Medulla oblongata (tissue), 1 donor: ENCODE measurements around the gene EPB41L4A.

Source experiments
- DNase-seq: peaks from one replicate; pipeline ENCODE4 v3.0.0-alpha.2; 2015; ENCODE audit errors: extremely low spot score

EPB41L4A gene

DNA sequence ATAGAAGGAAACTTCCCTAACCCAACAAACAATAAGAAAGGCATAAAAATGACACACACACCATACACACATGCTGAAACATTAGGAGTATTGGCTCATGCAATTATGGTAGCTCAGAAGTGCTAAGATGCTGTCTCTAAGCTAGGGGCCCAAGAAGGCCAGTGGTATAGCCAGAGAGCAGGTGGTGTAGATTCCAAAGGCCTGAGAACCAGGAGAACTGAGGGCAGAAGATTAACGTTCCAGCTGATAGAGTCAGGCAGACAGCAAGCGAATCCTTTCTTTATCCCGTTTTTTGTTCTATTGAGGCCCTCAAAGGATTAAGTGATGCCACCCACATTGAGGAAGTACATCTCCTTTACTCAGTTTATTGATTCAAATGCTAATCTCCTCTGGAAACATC is 262.9 kb downstream of the EPB41L4A start:
- DNase-seq = no peak

DNA sequence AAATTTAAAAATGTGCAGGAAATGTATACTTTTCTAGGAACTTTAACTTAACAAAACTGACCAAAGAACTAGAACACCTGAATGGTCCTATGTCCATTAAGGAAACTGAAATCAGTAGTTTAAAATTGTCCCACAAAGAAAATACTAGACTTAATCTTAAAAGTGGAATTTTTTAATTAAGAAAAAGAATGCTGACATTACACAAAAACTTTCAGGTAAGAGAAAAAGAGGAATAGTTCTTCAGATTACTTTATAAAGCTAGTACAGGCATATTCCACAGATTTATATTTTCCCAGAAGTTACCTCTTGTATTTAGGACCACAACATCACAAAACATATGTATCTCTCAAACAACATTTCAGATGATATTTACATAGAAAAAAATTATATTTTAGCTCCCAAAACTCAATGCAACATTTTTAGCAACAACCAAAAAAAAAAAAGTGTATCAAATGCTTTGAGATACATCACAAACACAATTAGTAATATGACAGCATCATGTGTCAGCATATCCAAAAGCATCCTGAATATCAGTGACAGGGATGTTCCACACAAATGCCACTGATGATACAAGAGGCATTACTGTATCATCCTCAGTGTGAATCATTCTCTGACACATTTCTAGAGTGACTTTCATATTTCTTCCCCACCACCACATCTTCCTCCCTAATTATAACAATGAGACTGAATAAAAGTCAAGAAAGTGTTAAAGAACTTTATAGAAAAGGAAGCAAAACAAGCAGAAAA is 264.0 kb downstream of the EPB41L4A start:
- no peak for DNase-seq

DNA sequence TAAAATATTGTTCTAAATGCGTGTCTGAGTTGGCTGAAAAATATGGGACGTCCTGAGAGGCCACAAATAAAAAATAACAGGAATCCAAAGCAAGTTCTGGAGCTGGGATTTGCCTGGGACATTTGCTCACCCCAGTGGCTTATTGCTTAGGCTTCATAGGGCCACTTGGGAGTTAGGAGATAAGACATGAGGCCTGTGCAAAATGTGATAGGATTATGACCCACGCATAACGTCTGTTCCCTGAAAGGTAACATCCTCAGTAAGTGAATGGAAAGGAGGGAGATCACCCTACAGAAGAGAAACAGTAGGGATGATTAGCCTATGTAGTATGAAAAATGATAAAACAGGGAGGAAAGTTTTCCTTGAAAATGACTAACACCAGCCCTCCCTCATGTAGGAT is 269.4 kb downstream of the EPB41L4A start:
- DNase-seq = no peak

DNA sequence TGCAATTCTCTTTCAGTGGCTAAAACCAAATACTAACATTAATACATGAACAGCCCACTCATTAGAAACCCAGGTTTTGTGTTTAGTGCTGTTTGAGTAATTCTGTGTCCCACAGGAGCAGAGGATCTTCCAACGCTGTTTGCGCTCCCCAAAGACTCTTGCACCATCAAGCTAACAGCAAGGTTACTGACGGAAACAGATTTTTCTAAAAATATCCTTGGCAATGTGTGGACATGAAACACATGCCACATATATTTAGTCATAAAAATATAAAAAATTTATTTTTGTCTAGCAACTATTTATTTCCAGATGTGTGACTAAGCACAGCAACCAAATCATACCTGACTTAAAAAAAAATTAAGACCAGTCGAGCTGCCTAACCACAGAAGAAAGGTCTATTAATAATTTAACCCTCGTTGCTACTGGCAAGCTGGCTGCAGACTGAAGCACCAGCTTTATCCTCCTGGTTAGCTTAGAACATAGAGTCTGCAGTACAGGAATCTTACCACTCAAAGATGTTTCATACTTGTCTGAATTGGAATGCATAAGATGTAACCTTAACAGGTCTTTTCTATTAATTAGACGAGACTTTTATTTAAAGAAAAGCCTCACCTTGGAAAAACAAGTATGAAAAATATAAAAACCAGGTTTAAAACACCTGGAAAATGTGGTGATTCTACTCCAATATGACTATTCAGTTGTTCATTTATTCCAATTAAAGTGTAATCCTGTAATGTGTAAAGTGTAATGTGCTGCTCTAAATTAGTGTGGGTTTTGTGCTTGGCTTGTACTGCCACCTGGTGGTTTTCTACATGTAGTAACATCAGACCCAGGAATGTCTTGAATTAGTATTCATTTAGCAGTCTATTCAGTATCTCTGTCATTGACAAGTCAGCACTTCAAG is 272.5 kb downstream of the EPB41L4A start:
- peak; percentile 89 for DNase-seq

DNA sequence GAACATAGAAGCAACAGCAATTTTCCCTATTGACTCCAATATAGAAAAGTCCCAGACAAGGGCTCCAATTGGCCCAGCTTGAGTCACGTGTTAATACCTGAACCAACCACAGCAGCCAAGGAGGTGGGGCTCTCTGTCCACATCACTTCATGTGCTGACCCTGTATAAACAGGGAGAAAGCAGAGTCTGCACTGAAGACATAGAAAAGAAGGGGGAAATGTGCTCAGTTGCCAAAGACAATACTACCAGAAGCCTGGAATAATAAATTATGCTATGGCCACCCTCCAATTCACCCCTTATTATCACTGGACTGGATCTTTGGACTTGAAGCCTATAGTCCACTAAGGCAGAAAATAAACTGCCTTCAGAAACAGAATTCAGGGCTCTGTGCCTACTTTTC is 275.4 kb downstream of the EPB41L4A start:
- no peak for DNase-seq

DNA sequence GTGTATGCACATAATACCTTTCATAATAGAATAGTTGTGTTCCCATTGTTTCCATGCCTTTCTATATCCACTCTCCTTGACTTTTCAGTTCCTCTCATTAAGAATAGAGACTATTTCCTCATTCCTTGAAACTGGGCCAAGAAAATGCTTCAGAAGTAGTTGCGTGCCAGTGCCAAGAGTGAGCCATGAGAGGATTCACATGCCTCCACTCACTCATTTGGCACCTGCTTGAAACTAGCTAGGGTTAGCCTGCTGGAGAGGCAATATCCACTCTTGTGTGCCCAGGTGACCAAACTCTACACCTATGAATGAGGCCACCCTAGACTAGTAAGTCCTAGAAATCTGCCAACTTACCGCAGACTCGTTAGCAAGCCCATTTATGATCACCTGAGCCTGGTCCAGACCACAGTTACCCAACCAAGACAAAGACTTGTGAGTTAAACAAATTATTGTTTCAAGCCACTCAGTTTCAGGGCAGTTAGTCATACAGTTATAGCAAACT is 276.3 kb downstream of the EPB41L4A start:
- peak; percentile 13 for DNase-seq

DNA sequence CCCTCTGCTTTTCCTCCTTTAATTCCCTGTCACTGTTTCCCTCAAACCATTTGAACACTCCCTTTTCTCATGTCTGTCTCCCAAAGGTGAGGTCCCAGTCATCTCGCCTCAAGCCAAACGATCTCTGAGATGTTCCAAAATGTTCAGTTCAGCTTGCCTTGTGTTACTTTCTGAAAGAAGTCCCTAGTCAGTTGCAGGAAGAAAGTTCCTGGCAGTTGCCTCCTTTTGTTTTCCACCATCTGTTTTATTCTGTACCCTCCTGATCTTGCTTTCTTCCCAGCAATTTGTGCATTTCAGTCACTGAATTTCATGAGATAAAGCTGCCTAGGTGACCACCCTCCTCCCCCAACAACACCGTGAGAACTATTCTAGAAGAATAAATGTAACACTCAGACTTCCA is 277.5 kb downstream of the EPB41L4A start:
- no peak for DNase-seq

DNA sequence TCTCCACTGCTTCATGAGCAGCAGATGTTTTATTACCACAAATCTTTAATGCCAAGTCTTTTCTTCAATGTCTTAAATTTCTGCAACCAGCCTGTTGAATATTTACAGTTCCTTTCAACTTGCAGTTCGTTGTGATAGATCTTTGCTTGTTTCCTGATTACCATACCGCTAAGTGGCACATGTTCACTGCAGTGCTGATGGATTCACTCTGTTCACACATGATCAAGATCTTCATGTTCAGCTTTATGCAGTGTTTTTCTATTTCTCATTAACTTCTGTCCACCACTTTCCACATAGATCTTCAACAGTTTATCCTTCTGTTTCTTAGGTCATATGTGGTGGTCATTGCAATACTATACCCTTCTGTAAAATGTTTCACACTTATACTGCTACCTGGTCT is 280.6 kb downstream of the EPB41L4A start:
- DNase-seq = no peak

DNA sequence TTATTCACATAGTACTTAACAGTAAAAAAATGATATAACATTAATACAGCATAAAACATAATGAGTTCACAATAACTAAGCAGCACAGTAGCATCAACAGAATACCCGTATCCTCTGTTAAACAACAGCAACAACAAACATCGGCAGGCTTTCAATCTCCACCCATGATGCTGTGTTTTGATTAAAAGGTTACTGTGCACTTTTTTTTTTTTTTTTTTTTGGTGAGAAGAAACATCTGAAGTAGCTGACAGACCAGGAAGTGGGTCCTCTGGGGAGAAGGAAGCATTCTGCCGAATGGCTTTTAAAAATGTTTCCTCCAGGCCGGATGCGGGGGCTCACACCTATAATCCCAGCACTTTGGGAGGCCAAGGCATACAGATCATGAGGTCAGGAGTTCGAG is 282.3 kb downstream of the EPB41L4A start:
- no peak for DNase-seq

DNA sequence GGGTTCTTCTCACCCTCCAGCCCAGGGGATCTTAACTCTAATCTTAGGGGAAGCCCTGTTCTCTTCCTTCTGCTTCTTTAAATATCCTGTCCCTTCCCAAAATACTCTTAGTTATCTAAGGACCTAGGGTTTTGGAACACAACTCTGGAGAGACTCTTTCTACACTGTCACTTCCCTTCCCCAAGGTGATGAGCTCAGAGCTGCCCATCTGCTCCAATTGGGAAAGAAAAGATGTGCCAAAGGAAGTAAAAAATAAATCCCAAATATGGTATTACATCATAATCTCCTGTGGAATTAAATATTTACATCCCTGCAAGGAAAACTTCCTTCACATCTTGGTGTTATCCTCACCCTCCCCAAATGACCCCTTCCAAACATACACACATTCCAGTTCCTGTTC is 291.2 kb downstream of the EPB41L4A start:
- no peak for DNase-seq

DNA sequence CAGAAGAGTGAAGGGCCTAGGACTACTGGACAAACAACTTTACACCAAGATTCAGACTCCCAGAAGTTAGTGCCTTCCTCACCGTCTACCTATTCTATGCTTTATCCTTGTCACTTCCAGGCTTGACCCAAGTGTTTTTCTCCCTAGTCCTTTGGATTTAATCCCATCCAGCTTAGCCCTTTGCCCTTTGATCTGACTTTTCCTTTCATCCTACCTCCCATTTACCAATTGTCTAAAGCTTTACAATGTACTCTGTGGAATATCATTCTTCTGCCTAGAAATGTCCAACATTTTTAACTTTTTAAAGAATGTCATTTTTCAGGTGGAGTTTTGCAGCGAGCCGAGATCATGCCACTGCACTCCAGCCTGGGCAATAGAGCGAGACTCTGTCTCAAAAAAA is 292.1 kb downstream of the EPB41L4A start:
- no peak for DNase-seq

DNA sequence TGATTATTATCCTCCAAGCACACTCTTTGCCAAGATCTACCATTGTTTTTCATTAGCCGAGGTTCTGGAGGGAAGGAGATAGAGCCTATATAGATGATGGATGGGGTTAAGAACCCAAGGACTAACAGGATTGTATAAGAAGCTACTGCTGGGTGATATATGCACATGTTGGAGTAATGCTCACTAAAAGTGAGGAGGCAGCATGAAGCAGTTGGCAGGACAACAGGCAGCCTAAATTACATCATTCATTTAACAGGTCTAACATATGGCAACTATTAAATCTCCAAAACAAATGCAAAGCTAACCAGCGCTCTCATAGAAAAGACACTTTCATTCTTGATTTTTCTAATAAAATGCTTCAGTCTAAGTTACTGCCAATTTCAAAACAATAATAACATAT is 293.2 kb downstream of the EPB41L4A start:
- DNase-seq = no peak

DNA sequence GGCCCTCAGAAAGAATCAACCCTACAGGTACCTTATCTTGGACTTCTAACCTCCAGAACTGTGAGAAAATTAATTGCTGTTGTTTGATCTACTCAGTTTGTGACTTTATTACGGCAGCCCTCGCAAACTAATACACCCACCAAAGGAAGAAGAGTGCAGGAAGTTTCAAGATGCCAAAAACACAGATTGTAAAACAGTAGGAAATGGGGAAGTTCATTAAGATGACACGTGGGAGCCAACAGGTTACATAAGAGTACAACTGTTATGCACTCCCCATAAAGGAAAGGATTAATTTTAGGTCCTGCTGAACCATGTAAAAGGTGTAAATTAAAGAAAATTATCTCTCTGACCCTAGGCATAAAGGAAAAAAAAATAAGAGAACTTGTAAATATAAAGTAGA is 294.3 kb downstream of the EPB41L4A start:
- no peak for DNase-seq

DNA sequence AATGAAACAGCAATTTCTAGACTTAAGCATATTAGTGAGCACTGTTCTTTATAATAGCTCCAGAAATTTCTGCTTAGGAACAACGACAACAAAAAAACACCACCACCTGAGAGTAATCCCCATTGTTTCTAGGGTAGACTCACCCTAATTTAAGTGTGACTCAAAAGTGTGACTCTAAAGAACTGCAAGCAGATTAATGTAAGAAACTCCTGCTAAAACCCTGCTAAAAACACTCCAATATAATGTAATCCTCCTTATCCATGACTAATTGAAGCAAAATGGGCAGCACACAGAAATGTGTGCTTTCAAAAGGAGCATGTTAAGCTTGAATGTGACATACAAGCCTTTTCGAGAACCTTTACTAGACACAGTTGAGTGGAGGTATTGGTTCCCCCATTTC is 296.0 kb downstream of the EPB41L4A start:
- DNase-seq = no peak

DNA sequence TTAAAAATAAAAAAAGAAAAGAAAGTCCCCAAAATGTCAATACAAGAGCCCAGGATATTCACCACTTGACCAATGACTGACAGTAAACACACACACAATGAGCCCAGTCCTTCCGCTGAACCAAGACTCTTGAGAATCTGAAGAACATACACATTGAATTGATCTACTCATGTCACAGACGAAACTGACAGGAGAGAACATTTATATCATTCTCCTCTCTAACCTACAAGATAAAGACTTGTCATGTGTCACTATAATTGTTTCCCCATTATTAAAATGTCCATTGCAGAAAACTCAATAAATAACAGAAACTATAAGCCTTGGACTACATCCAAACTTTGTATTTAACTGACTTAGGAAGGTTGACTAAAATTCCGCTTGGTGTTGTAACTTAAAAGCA is 296.7 kb downstream of the EPB41L4A start:
- no peak for DNase-seq

DNA sequence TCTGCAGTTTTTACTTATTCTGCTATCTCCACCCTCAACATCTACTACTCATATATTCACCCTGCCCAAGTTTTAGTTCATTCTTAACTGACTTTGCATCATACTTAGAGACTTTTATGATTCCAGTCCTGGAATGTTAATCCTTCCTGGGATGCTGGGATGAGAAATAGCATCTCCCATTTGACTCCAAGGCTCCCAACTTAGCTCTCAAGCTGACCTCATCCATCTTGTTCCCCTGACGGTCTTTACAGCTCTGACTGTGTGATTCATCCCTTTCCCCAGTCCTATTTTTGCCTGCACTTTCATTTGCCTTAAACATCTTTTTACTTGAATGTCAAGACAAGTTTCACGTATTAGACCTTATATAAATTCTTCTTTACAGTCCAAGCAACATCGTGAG is 297.8 kb downstream of the EPB41L4A start:
- no peak for DNase-seq

DNA sequence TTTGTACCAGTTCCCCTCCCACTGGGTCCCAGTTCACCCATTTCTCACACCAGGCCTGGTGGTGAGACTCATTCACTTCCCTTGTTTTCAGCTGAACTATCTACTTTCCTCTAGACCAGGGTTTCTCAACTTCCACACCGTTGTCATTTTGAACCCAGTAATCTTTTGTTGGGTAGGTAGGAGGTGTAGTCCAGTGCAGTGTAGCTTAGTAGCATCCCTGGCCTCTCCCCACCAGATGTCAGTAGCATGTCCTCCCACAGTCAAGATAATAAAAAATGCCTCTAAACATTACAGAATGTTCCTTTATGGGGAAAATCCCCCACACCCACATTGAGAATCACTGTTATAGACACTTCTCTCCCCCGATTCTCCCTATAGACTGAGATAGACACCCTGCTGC is 299.1 kb downstream of the EPB41L4A start:
- DNase-seq = no peak

DNA sequence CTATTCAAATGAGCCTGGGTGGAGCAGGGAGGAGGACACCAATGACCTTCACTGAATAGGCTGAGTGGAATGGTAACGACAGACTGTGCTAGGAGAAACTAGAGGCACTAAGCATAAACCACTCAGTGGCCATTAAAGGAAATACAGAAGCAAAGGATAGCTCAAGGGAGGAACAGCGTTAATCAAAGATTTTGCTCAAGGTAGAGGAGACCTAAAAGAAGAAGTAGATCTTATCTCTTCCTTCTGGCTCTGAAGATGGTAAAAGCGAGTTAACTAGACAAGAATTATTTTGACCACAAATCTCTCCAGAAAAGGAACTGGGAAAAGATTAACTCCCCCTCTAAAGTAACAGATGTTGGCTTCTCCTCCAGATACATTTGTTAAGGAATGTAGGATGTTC is 299.6 kb downstream of the EPB41L4A start:
- DNase-seq = no peak

DNA sequence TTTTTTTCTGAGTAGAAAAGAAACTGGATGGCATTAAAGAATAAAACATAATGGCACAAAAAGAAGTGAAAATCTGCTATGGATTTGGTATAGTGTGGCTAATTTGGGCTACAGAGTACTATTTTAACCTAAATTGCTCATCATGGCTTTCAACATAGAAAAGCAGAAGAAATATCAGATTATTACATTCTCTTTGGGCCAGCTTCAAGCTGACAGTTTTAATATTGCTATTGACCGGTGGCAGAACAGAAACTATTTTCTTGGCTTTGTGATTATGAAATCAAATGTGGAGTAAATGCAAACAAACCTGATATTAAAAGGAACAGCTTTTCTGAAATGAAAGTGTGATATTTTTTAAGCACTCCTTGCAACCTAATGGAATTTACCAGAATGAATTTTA is 301.5 kb downstream of the EPB41L4A start:
- DNase-seq = no peak

DNA sequence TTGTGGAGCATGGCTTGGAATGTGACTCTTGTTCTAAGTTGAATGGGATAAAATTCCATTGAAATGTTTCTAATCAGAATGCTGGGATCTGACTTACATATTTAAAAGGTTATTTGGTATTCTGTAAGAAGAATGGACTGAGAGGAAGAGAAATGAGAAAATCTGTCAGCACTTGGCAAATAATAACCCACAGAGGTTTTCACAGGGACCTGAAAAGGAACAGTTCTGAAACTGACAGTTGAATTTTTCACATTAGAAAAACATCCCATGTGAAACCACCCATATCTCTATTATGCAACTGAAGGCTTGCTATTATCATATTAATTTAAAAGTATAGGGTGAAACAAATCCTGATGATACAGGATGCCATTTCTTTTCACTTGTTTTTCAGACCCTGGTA is 302.7 kb downstream of the EPB41L4A start:
- DNase-seq = no peak

DNA sequence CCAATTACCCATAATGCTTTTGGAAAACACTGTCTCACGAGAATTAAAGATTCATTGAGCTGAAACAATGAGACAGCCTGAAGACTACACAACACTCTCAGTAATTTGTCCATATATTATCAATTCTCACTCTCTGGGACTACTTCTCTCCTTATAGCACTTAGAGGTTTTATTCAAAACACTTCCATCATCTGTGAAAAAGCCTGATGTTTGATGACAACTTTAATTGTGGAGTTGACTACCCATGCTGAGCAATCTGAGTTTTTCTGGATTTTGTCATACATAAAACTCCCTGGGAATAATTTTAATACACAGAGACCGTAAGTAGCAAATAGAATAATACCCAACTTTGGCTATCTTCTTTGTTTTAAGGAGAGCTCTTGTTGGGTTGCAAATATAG is 305.5 kb downstream of the EPB41L4A start:
- no peak for DNase-seq
